ENCODE data around the gene ETNK2.

DNA sequence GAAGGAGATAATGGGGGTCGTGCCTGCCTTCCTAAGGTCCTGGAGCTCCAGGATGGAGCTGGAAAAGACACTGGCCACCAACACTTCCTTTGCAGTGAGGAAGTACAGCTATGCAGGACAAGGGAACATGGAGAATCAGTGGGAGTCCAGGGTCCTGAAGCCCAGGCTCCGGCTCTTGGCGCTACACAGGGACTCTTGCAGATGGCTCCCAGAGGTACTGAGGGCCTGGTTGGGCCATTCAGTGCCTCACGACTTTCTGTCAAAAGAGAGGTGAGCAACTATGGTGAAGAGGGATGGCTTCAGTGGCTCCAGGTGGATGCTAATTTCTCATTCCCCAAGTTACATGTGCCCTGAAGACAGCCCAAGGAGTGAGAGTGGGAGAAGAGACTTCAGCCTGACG lies 1.8 kb upstream of the ETNK2 start:
- TF ChIP-seq, protein P1, sequence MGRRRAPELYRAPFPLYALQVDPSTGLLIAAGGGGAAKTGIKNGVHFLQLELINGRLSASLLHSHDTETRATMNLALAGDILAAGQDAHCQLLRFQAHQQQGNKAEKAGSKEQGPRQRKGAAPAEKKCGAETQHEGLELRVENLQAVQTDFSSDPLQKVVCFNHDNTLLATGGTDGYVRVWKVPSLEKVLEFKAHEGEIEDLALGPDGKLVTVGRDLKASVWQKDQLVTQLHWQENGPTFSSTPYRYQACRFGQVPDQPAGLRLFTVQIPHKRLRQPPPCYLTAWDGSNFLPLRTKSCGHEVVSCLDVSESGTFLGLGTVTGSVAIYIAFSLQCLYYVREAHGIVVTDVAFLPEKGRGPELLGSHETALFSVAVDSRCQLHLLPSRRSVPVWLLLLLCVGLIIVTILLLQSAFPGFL (CRISPR knock-in tag; IDR thresholded peaks at IDR 0.05), result no peak
- no peak for TF ChIP-seq MAZ (IDR thresholded peaks at IDR 0.05; ENCODE audit: borderline replicate concordance, low read depth, low read length)
- TF ChIP-seq MAZ (CRISPR knock-in tag; IDR thresholded peaks at IDR 0.05; ENCODE audit: low read depth), result no peak
- TF ChIP-seq ZNF263 (CRISPR knock-in tag; IDR thresholded peaks at IDR 0.05), result no peak
- no peak for TF ChIP-seq RAD21 (CRISPR knock-in tag; IDR thresholded peaks at IDR 0.05)
- no peak for TF ChIP-seq GATAD1 (CRISPR knock-in tag; IDR thresholded peaks at IDR 0.05)
- TF ChIP-seq, protein P2, sequence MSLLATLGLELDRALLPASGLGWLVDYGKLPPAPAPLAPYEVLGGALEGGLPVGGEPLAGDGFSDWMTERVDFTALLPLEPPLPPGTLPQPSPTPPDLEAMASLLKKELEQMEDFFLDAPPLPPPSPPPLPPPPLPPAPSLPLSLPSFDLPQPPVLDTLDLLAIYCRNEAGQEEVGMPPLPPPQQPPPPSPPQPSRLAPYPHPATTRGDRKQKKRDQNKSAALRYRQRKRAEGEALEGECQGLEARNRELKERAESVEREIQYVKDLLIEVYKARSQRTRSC (CRISPR knock-in tag; IDR thresholded peaks at IDR 0.05; ENCODE audit: low read depth), result no peak
- no peak for TF ChIP-seq LCORL (IDR thresholded peaks at IDR 0.05)
- TF ChIP-seq LCORL (CRISPR knock-in tag; IDR thresholded peaks at IDR 0.05), result no peak
- no peak for TF ChIP-seq SYNCRIP (IDR thresholded peaks at IDR 0.05; ENCODE audit: insufficient read depth, low read depth, low read length)
